NT2/D1 (cell line): ENCODE results near the gene ENPP6.

Experiments used
- SUZ12 ChIP-seq: IDR thresholded peaks from 2 replicates; pipeline ENCODE4 v1.6.1; 2011; ENCODE audit not compliant: insufficient read length, insufficient read depth; ENCODE audit errors: extremely low read depth
- YY1 ChIP-seq: IDR thresholded peaks from 2 replicates; pipeline ENCODE4 v1.6.1; 2011; ENCODE audit not compliant: insufficient read length, insufficient read depth

DNA sequence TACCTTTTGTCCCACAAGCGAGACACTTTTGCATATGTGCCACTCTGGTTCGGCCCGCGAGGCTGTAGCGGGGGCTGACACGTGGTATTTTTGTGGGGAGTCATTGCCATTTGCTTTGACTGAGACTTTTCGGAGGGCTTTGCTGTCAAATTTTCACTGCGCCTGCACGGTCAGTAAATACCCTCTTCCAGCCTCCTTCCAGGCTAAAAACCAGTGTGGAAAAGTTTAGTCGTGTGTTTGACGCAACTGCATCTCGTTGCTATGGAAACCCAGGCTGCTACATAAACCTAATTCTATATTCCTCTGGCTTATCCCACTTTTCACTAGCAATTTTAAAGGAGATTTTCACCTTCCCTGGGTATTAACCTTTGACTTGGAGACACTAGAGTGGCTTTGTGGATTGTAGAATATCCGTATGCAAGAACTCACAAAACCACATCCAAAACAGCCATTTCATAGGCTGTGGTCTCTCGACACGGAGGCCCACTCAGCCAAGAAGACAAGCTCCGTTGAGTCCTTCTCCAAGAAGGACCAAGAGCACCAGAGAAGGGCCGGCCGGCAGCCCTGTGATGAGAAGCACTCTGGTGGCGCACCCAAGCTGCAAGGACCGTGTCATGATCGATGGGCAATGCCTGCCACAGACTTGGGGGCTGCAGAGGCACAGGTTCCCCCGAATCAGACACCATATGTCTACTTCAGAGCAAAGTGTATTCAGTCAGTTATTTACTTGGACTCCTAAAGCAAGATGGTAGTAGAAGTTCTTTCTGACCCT is 38.4 kb upstream of the ENPP6 start:
- TF ChIP-seq SUZ12 (no peak), YY1 (no peak)
